A673 (cell line): ENCODE results near the gene PSMG1.

Experiments
- CTCF ChIP-seq: fragments of 300-800, 200-600 bp; sonication (generic); conservative IDR thresholded peaks from 2 replicates; pipeline ENCODE4 v1.5.1; 2017; ENCODE audit warnings: low read depth, mild to moderate bottlenecking, antibody characterized with exemption, low read length, moderate library complexity, mixed read lengths
- EZH2 ChIP-seq: fragments of 200-600 bp; sonication (generic); IDR thresholded peaks from 2 replicates; pipeline ENCODE4 v1.6.1; 2017; ENCODE audit warnings: borderline replicate concordance, low read depth, mild to moderate bottlenecking, mixed read lengths, antibody characterized with exemption, low read length; ENCODE audit not compliant: poor library complexity, severe bottlenecking

DNA sequence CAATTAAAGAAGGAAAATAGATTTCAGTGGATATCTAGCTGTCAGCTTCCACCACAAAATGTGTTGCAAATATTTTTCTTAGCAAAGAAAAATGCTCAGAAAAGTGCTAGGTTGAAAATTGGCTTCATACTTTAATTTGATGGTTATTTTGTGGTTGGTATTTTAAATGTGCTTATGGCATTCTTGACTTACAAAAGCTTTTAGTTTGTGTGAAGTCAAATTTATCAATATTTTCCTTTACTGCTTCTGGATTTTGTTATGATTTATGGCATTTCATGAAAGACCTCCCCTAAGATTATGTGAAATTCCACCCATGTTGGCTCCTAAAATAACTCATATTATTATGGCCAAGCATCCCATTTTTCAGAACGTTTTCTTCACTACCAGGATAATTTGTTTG lies 51.5 kb downstream of the PSMG1 start:
- TF ChIP-seq CTCF: no peak
- no peak for TF ChIP-seq EZH2
